IMR-90 (cell line): Measurements from ENCODE around the gene ARHGAP31. TPM values are rescaled to one million over a fixed set of nuclear protein-coding genes. Genes with fewer than 3 reads are reported as not detected.

Experiments
- ATAC-seq: fragments of 200-7000 bp; cut with Tn5 transposase; 2 replicates; pipeline ENCODE4 v1.9.1; 2020; ENCODE audit warnings: low read depth, mild to moderate bottlenecking, moderate library complexity
- BruUV-seq: library from RNA; stranded (reverse); fragments of 400-500 nt; replicated peaks from 2 replicates; lab custom pipeline; 2021; lab: Mats Ljungman, UMichigan
- CTCF ChIA-PET: fragments of 300-600 bp; formaldehyde crosslinking; extraction: SDS; loops from one replicate; lab custom pipeline; 2021; ENCODE audit warnings: antibody characterized with exemption; lab: Yijun Ruan, JAX
- POLR2A ChIA-PET: fragments of 300-600 bp; sonication (Branson Sonifier 250); formaldehyde crosslinking; loops from one replicate; lab custom pipeline; 2022; ENCODE audit warnings: antibody characterized with exemption; ENCODE audit not compliant: unreplicated experiment; lab: Charles Lee
- DNase-seq: peaks from one replicate; pipeline ENCODE4 v3.0.0; 2013
- H2AFZ ChIP-seq: replicated peaks from 2 replicates; pipeline ENCODE3; 2013; ENCODE audit warnings: low read length, mild to moderate bottlenecking; ENCODE audit not compliant: poor library complexity
- H2AK5ac ChIP-seq: 2 replicates; pipeline ENCODE4 v1.6.1; 2013; ENCODE audit warnings: low read depth, low read length, inconsistent platforms
- H2AK9ac ChIP-seq: replicated peaks from 2 replicates; pipeline ENCODE3; 2013; ENCODE audit warnings: mild to moderate bottlenecking, low read depth, low read length, moderate library complexity; ENCODE audit not compliant: poor library complexity
- H2BK120ac ChIP-seq: 2 replicates; pipeline ENCODE4 v1.6.1; 2013; ENCODE audit warnings: low read depth, low read length, inconsistent platforms
- H2BK15ac ChIP-seq: 3 replicates; pipeline ENCODE4 v1.6.1; 2013; ENCODE audit warnings: low read depth, low read length, inconsistent platforms
- H2BK20ac ChIP-seq: 2 replicates; pipeline ENCODE4 v1.6.1; 2013; ENCODE audit warnings: low read depth, mild to moderate bottlenecking, inconsistent platforms, low read length, moderate library complexity
- H2BK5ac ChIP-seq: 2 replicates; pipeline ENCODE4 v1.6.1; 2013; ENCODE audit warnings: mild to moderate bottlenecking, low read depth, low read length, inconsistent platforms; ENCODE audit not compliant: poor library complexity, severe bottlenecking
- H3K14ac ChIP-seq: replicated peaks from 2 replicates; pipeline ENCODE4 v1.6.1; 2013; ENCODE audit warnings: low read depth, low read length, inconsistent platforms
- H3K18ac ChIP-seq: 2 replicates; pipeline ENCODE4 v1.6.1; 2013; ENCODE audit warnings: low read depth, low read length, control low read depth
- H3K23ac ChIP-seq: 2 replicates; pipeline ENCODE4 v1.6.1; 2013; ENCODE audit warnings: low read depth, low read length, inconsistent platforms
- H3K27ac ChIP-seq: 2 replicates; pipeline ENCODE4 v1.5.1; 2013; ENCODE audit warnings: mild to moderate bottlenecking, control low read depth, low read length; ENCODE audit not compliant: insufficient read depth
- H3K27me3 ChIP-seq: 2 replicates; pipeline ENCODE4 v1.6.1; 2013; ENCODE audit warnings: low read length; ENCODE audit not compliant: control insufficient read depth, insufficient read depth
- H3K36me3 ChIP-seq: 2 replicates; pipeline ENCODE4 v1.6.1; 2013; ENCODE audit warnings: low read length, mixed read lengths; ENCODE audit not compliant: control insufficient read depth, insufficient read depth
- H3K4ac ChIP-seq: 2 replicates; pipeline ENCODE4 v1.6.1; 2013; ENCODE audit warnings: low read depth, low read length, inconsistent platforms
- H3K4me1 ChIP-seq: 2 replicates; pipeline ENCODE4 v1.6.1; 2013; ENCODE audit warnings: low read length, mixed read lengths; ENCODE audit not compliant: control insufficient read depth, insufficient read depth
- H3K4me2 ChIP-seq: 2 replicates; pipeline ENCODE4 v1.6.1; 2013; ENCODE audit warnings: low read depth, mild to moderate bottlenecking, control low read depth, low read length, moderate library complexity
- H3K4me3 ChIP-seq: 2 replicates; pipeline ENCODE4 v1.5.1; 2013; ENCODE audit warnings: low read depth, mild to moderate bottlenecking, control low read depth, low read length, moderate library complexity; ENCODE audit not compliant: insufficient read depth
- H3K56ac ChIP-seq: 2 replicates; pipeline ENCODE4 v1.6.1; 2013; ENCODE audit warnings: low read length, inconsistent platforms; ENCODE audit not compliant: insufficient read depth; ENCODE audit errors: extremely low read depth
- H3K79me1 ChIP-seq, 2 experiments: 2 replicates each; pipeline ENCODE4 v1.6.1; 2013; ENCODE audit warnings: low read length in 2 of 2, inconsistent platforms in 1 of 2, low read depth in 1 of 2
- H3K9ac ChIP-seq: 2 replicates; pipeline ENCODE4 v1.6.1; 2013; ENCODE audit warnings: low read depth, low read length, control low read depth
- H3K9me1 ChIP-seq: 2 replicates; pipeline ENCODE4 v1.6.1; 2013; ENCODE audit warnings: low read length, inconsistent platforms; ENCODE audit not compliant: insufficient read depth
- H3K9me3 ChIP-seq: 2 replicates; pipeline ENCODE4 v1.6.1; 2013; ENCODE audit warnings: low read length; ENCODE audit not compliant: control insufficient read depth, insufficient read depth
- H4K20me1 ChIP-seq: 2 replicates; pipeline ENCODE4 v1.6.1; 2013; ENCODE audit warnings: low read length, inconsistent platforms; ENCODE audit not compliant: insufficient read depth
- H4K5ac ChIP-seq: 2 replicates; pipeline ENCODE4 v1.6.1; 2013; ENCODE audit warnings: mild to moderate bottlenecking, low read depth, low read length, control low read depth
- H4K8ac ChIP-seq, 2 experiments: 2 replicates each; pipeline ENCODE4 v1.6.1; 2013; ENCODE audit warnings: low read depth in 2 of 2, low read length in 2 of 2, control low read depth in 1 of 2, inconsistent platforms in 1 of 2
- H4K91ac ChIP-seq: 2 replicates; pipeline ENCODE4 v1.6.1; 2013; ENCODE audit warnings: low read depth, low read length, inconsistent platforms; ENCODE audit not compliant: insufficient read depth
- CHD1 ChIP-seq: IDR thresholded peaks from 2 replicates; pipeline ENCODE4 v1.6.1; 2012; ENCODE audit warnings: low read depth, low read length, improper control_type of control experiment
- MAZ ChIP-seq: IDR thresholded peaks from 2 replicates; pipeline ENCODE4 v1.6.1; 2012; ENCODE audit warnings: low read depth, mild to moderate bottlenecking, low read length, improper control_type of control experiment, moderate library complexity, borderline replicate concordance
- POLR2A ChIP-seq: IDR thresholded peaks from 2 replicates; pipeline ENCODE4 v1.6.1; 2012; ENCODE audit warnings: mild to moderate bottlenecking, low read depth, low read length
- dilution Hi-C: fragments of 300-500 bp; cut with HindIII; formaldehyde crosslinking; loops from one replicate; pipeline ENCODE4 v1.14.3; 2018; ENCODE audit warnings: low sequenced_read_pairs; ENCODE audit not compliant: unreplicated experiment
- in situ Hi-C: fragments of 300-500 bp; cut with MboI; formaldehyde crosslinking; loops from 3 replicates; pipeline ENCODE4 v1.14.3; 2019; ENCODE audit warnings: low sequenced_read_pairs, inconsistent platforms, mixed read lengths
- intact Hi-C: fragments of 100-400 bp; cut with micrococcal nuclease; formaldehyde crosslinking; loops from 2 replicates; pipeline ENCODE4 v1.10.0; 2022
- polyA plus RNA-seq, 3 experiments: library from polyadenylated mRNA; depleted of rRNA; stranded (reverse); fragments of >200 nt; gene quantifications; 2 replicates each; pipeline ENCODE4 v1.2.3, GENCODE V29; 2012; ENCODE audit warnings: low replicate concordance in 1 of 3
- total RNA-seq: library from RNA; depleted of rRNA; stranded (reverse); fragments of >200 nt; gene quantifications from 2 replicates; pipeline ENCODE4 v1.2.3, GENCODE V29; 2012

Gene ARHGAP31
- total and polyA plus RNA-seq, 2 of the 4 experiments (the other 2 are of a cell fraction): 6.6 to 7.7 TPM

- Histone ChIP-seq H2BK5ac (no peak overlapping the region), H3K27me3 (no peaks in the 10 kb centered on the region), H3K27ac (no peak overlapping the region), H3K4me3 (no peak overlapping the region), H3K23ac (no peak overlapping the region), H2BK20ac (no peak overlapping the region), H3K4me2 (no peak overlapping the region), H2AK9ac (no peak overlapping the region), H3K36me3 (0 out of 2 replicates have a peak, but pooled peaks cover 3% of the 10 kb centered on the region), H2AFZ (no peak overlapping the region), H3K14ac (no peak overlapping the region), H4K20me1 (no peaks in the 10 kb centered on the region), H3K9ac (no peak overlapping the region), H3K4me1 (peaks cover 2% of the 10 kb centered on the region; the same call in 1 of the 2 replicates), H2BK120ac (no peak overlapping the region), H3K9me3 (no peaks in the 10 kb centered on the region; the same call in 1 of the 2 replicates), H3K56ac (no peak overlapping the region), H3K79me1 (peaks cover 15 to 29% of the 10 kb centered on the region in 2 experiments), H3K9me1 (0 out of 2 replicates have a peak, but pooled peaks cover 2% of the 10 kb centered on the region), H4K91ac (no peak overlapping the region), H2AK5ac (no peak overlapping the region), H3K18ac (no peak overlapping the region), H2BK15ac (no peak overlapping the region; the same call in 2 of the 3 replicates), H4K8ac (no peak overlapping the region), H3K4ac (no peak overlapping the region), H4K5ac (no peak overlapping the region)
- BruUV-seq: no TSS peak
- ChIA-PET POLR2A (interaction anchor here (0.6 kb wide), 1 partner anchor 186 kb away, joined by 3 read pairs; no protein-coding TSS in a partner anchor), CTCF (no interaction called here)
- DNase-seq (peak; percentile 54), ATAC-seq (peak; percentile 70)
- dilution Hi-C loops: no loop called here
- intact Hi-C loops: no loop called here
- TF ChIP-seq POLR2A: no peak
- TF ChIP-seq MAZ: no peak
- TF ChIP-seq CHD1: no peak
- in situ Hi-C loops: no loop called here
These were observed 44.6 kb downstream of the ARHGAP31 start for GRCh38 chr3:119338754-119339153.
